Peyer's patch (tissue), 4 donors: ENCODE results near the gene ADCY2. TPM values are rescaled to one million over a fixed set of nuclear protein-coding genes. Genes with fewer than 3 reads are reported as not detected.

Source experiments
- DNase-seq, 3 donors: peaks; one replicate each; pipeline ENCODE4 v3.0.0-alpha.2; 2017 to 2019
- H3K27ac ChIP-seq, 4 donors: fragments of 200-600 bp; sonication (generic); one replicate each; pipeline ENCODE4 v1.5.1; 2016 to 2019
- H3K27me3 ChIP-seq, 2 donors: fragments of 200-600 bp; sonication (generic); one replicate each; pipeline ENCODE4 v1.5.1; 2019
- H3K36me3 ChIP-seq, 3 donors: fragments of 200-600 bp; sonication (generic); one replicate each; pipeline ENCODE4 v1.5.1; 2016 to 2019
- H3K4me1 ChIP-seq, 4 donors: fragments of 200-600 bp; sonication (generic); one replicate each; pipeline ENCODE4 v1.5.1; 2016 to 2019
- H3K4me3 ChIP-seq, 4 donors: fragments of 200-600 bp; sonication (generic); 1 replicate in 3 of 4; 2 replicates in 1 of 4; pipeline ENCODE4 v1.5.1; 2016 to 2019; ENCODE audit warnings: mild to moderate bottlenecking in 1 of 4
- H3K9me3 ChIP-seq, 4 donors: fragments of 200-600 bp; sonication (generic); one replicate each; pipeline ENCODE4 v1.5.1; 2016 to 2019; ENCODE audit warnings: mild to moderate bottlenecking in 1 of 4
- POLR2A ChIP-seq, 2 donors: fragments of 450-650 bp; IDR thresholded peaks; one replicate each; pipeline ENCODE4 v1.5.1; 2017; ENCODE audit warnings: antibody characterized with exemption in 2 of 2, mild to moderate bottlenecking in 2 of 2, moderate library complexity in 2 of 2
- total RNA-seq, 4 donors: library from RNA; depleted of rRNA; stranded (reverse); fragments of >200 nt; gene quantifications; one replicate each; pipeline ENCODE4 v1.1.0, GENCODE V29; 2016
- TF ChIP-seq, protein P1 (sequence below), 6 experiments: fragments of 450-650 bp in 4 of 6; fragments of 200-600 bp in 2 of 6; sonication (generic) in 1 of 6; IDR thresholded peaks; one replicate each; pipeline ENCODE4 v1.5.1; 2017 to 2019; ENCODE audit warnings: antibody characterized with exemption in 6 of 6, mild to moderate bottlenecking in 3 of 6, moderate library complexity in 1 of 6

Gene ADCY2
- total RNA-seq, 4 donors from 2014 or later = 0.53 to 12.4 (median 5.1) TPM

DNA sequence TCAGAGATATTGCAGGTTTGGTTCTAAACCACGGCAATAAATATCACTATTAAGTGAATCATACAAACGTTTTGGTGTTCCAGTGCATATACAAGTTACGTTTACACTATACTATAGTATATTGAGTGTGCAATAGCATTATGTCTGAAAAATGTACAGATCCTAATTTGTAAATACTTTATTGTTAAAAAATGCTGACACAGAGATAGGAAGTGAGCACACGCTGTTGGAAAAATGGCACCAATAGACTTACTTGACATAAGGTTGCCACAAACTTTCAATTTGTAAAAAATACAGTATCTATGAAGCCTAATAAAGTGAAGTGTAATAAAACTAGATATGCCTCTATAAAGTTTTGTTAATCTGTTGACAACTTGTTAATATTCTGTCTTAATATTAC, 439.0 kb downstream of the ADCY2 start:
- TF ChIP-seq POLR2A (IDR thresholded peaks at IDR 0.05) = no peak
- TF ChIP-seq, protein P1, sequence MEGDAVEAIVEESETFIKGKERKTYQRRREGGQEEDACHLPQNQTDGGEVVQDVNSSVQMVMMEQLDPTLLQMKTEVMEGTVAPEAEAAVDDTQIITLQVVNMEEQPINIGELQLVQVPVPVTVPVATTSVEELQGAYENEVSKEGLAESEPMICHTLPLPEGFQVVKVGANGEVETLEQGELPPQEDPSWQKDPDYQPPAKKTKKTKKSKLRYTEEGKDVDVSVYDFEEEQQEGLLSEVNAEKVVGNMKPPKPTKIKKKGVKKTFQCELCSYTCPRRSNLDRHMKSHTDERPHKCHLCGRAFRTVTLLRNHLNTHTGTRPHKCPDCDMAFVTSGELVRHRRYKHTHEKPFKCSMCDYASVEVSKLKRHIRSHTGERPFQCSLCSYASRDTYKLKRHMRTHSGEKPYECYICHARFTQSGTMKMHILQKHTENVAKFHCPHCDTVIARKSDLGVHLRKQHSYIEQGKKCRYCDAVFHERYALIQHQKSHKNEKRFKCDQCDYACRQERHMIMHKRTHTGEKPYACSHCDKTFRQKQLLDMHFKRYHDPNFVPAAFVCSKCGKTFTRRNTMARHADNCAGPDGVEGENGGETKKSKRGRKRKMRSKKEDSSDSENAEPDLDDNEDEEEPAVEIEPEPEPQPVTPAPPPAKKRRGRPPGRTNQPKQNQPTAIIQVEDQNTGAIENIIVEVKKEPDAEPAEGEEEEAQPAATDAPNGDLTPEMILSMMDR (IDR thresholded peaks at IDR 0.05) = no peak
- no peaks in the 10 kb centered on the region for H3K27me3 ChIP-seq
- H3K4me1 ChIP-seq = no peaks in the 10 kb centered on the region
- H3K4me3 ChIP-seq = no peak overlapping the region
- H3K36me3 ChIP-seq = no peaks in the 10 kb centered on the region
- no peak for DNase-seq
- H3K27ac ChIP-seq = no peak overlapping the region
- no peaks in the 10 kb centered on the region for H3K9me3 ChIP-seq

DNA sequence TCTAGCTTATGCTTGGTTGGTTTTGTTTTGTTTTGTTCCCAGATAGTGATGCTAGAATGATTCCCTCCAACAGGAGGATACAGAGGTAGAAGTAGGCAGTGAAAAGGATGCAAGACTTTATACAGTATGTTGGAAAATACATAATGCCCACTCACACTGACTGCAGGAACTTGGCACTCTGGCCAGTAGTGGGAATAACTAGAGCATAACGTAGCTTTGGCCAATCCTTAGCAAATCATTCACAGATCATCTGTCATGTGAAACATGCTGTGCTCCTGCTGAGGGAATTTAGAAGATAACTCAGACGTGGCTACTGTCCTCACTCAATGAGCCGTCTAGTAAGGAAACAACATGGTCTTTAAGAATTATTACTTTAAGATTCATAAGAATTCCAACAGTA, 441.5 kb downstream of the ADCY2 start:
- TF ChIP-seq, protein P1 (IDR thresholded peaks at IDR 0.05) = no peak
- TF ChIP-seq POLR2A (IDR thresholded peaks at IDR 0.05) = no peak
- no peak for DNase-seq
- H3K9me3 ChIP-seq = no peaks in the 10 kb centered on the region
- H3K4me3 ChIP-seq = no peak overlapping the region
- no peaks in the 10 kb centered on the region for H3K27me3 ChIP-seq
- H3K4me1 ChIP-seq = no peaks in the 10 kb centered on the region
- H3K27ac ChIP-seq = no peak overlapping the region
- H3K36me3 ChIP-seq = no peaks in the 10 kb centered on the region

DNA sequence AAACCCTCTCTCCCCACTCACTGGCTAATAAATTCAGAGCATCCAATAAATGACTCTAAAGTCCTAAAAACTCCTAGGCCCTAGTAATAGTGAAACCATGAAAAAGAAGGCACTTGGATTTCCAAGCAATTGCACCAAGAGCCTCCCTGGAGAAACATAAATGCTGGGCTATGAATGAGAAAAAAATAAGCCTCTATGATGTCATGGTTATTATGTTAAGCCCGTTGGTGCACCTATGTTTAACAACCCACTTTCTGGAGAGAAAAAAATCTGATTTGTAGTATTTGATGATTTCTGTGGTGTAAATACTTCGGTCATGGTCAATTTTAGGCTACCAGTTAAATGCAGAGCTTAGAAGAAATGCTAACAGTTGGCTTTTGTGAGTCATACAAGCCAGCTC, 446.6 kb downstream of the ADCY2 start:
- no peaks in the 10 kb centered on the region for H3K4me1 ChIP-seq
- H3K27me3 ChIP-seq = no peaks in the 10 kb centered on the region
- no peak overlapping the region for H3K27ac ChIP-seq
- TF ChIP-seq POLR2A (IDR thresholded peaks at IDR 0.05) = no peak
- TF ChIP-seq, protein P1 (IDR thresholded peaks at IDR 0.05) = no peak
- no peaks in the 10 kb centered on the region for H3K9me3 ChIP-seq
- no peak for DNase-seq
- H3K36me3 ChIP-seq = no peaks in the 10 kb centered on the region
- no peak overlapping the region for H3K4me3 ChIP-seq

DNA sequence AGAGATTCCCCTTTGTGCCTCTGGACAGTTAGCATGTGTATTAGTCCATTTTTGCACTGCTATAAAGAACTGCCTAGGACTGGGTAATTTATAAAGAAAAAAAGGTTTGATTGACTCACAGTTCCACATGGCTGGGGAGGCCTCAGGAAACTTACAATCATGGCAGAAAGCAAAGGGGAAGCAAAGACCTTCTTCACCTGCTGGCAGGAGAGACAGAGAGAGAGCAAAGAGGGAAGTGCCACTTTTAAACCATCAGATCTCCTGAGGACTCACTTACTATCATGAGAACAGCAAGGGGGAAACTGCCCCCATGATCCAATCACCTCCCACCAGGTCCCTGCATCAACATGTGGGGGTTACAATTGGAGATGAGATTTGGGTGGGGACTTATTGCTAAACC, 449.0 kb downstream of the ADCY2 start:
- no peak overlapping the region for H3K4me3 ChIP-seq
- H3K27ac ChIP-seq = no peak overlapping the region
- no peak for DNase-seq
- no peaks in the 10 kb centered on the region for H3K36me3 ChIP-seq
- TF ChIP-seq POLR2A (IDR thresholded peaks at IDR 0.05) = no peak
- TF ChIP-seq, protein P1 (IDR thresholded peaks at IDR 0.05) = no peak
- no peaks in the 10 kb centered on the region for H3K27me3 ChIP-seq
- no peaks in the 10 kb centered on the region for H3K9me3 ChIP-seq
- H3K4me1 ChIP-seq = peaks cover 0 to 6% (median under 1%) of the 10 kb centered on the region in 4 donors

DNA sequence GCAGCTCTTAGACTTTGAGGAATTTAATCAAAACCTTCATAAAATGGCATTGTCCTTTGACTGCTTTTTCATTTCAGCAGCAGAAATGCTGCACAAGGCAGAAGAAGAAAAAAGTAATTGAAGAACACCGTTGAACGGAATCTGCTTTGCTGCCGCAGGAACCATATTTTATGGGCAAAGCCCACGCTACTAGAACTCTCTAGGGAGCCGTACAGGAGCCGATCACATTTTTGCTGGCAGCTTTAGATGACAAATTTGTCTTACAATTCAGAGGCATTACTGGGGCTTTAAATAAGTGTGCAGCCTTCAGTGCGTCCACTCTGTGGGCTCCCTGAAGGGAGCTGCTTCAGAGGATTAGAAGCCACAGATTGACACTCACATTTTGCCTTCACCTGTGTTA, 449.6 kb downstream of the ADCY2 start:
- H3K27ac ChIP-seq = no peak overlapping the region
- peaks cover 0 to 12% (median 1%) of the 10 kb centered on the region in 4 donors for H3K4me1 ChIP-seq
- no peaks in the 10 kb centered on the region for H3K9me3 ChIP-seq
- H3K27me3 ChIP-seq = no peaks in the 10 kb centered on the region
- no peaks in the 10 kb centered on the region for H3K36me3 ChIP-seq
- DNase-seq = no peak
- no peak overlapping the region for H3K4me3 ChIP-seq
- TF ChIP-seq, protein P1 (IDR thresholded peaks at IDR 0.05) = no peak
- no peak for TF ChIP-seq POLR2A (IDR thresholded peaks at IDR 0.05)

DNA sequence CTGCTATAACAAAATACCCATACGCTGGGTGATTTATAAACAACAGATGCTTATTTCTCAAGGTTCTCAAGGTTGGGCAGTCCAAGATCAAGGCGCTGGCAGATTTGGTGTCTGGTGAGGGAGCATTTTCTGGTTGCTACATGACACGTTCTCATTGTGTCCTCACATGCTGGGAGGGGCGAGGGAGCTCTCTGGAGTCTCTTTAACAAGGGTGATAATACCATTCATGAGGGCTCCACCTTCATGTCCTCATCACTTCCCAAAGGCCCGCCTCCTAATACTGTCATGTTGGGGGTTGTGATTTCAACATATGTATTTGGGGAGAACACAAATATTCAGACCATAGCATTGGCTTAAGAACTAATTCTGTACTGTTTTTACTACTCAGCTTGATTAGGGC, 450.4 kb downstream of the ADCY2 start:
- no peak for TF ChIP-seq POLR2A (IDR thresholded peaks at IDR 0.05)
- TF ChIP-seq, protein P1 (IDR thresholded peaks at IDR 0.05) = no peak
- Histone ChIP-seq H3K36me3 (no peaks in the 10 kb centered on the region), H3K27me3 (no peaks in the 10 kb centered on the region), H3K9me3 (no peaks in the 10 kb centered on the region), H3K4me3 (no peak overlapping the region), H3K27ac (no peak overlapping the region), H3K4me1 (peaks cover 0 to 17% (median 1%) of the 10 kb centered on the region in 4 donors)
- no peak for DNase-seq
